CD14-positive monocyte (primary cell): ENCODE data around the gene CCDC93. TPM values are rescaled to one million over a fixed set of nuclear protein-coding genes. Genes with fewer than 3 reads are reported as not detected.
A peak's percentile ranks its signal among the peaks of the same experiment; 100 is the strongest.
"Not testable (repeated sequence)": the region's sequence is repeated elsewhere in the genome, so short reads cannot be mapped to it uniquely, and the experiment has no call there.

Source experiments
- DNase-seq, 3 donors: peaks; one replicate each; pipeline ENCODE4 v3.0.0-alpha.2; 2011 to 2022
- H2AFZ ChIP-seq: 2 replicates; pipeline ENCODE4 v1.6.0; 2012; ENCODE audit warnings: mild to moderate bottlenecking, low read depth, low read length, inconsistent platforms; ENCODE audit not compliant: insufficient read depth, poor library complexity, severe bottlenecking
- H3K27ac ChIP-seq, 2 donors: 1 replicate in 1 of 2; 2 replicates in 1 of 2; pipeline ENCODE4 v1.5.1; 2012 to 2013; ENCODE audit warnings: low read length in 2 of 2, control low read depth in 1 of 2, inconsistent platforms in 1 of 2, low read depth in 1 of 2, mild to moderate bottlenecking in 1 of 2
- H3K27me3 ChIP-seq, 2 donors: one replicate each; pipeline versions ENCODE4 v1.6.0 to v1.6.1; 2011 to 2013; ENCODE audit warnings: low read length in 2 of 2; ENCODE audit not compliant: control insufficient read depth in 2 of 2, insufficient read depth in 2 of 2
- H3K36me3 ChIP-seq, 2 donors: replicated peaks in 1 of 2; 1 replicate in 1 of 2; 2 replicates in 1 of 2; pipeline versions ENCODE4 v1.5.1 to v1.6.1; 2012 to 2013; ENCODE audit warnings: low read length in 2 of 2, control low read depth in 1 of 2, inconsistent platforms in 1 of 2, mild to moderate bottlenecking in 1 of 2; ENCODE audit not compliant: insufficient read depth in 2 of 2, control insufficient read depth in 1 of 2
- H3K4me1 ChIP-seq, 2 donors: 1 replicate in 1 of 2; 2 replicates in 1 of 2; pipeline versions ENCODE4 v1.5.1 to v1.6.1; 2012 to 2013; ENCODE audit warnings: low read length in 2 of 2, control low read depth in 1 of 2, inconsistent platforms in 1 of 2, mild to moderate bottlenecking in 1 of 2, moderate library complexity in 1 of 2; ENCODE audit not compliant: insufficient read depth in 2 of 2, control insufficient read depth in 1 of 2
- H3K4me2 ChIP-seq: replicated peaks from 2 replicates; pipeline ENCODE3; 2012; ENCODE audit warnings: low read length, moderate library complexity, mild to moderate bottlenecking; ENCODE audit not compliant: poor library complexity, severe bottlenecking; ENCODE audit errors: extremely low read depth
- H3K4me3 ChIP-seq, 3 experiments: fragments of 200-600 bp in 1 of 3; sonication (generic) in 1 of 3; replicated peaks in 1 of 3; 1 replicate in 2 of 3; 2 replicates in 1 of 3; pipeline ENCODE4 v1.5.1; 2011 to 2013; ENCODE audit warnings: low read length in 3 of 3, mild to moderate bottlenecking in 3 of 3, control low read depth in 2 of 3, low read depth in 2 of 3, inconsistent platforms in 1 of 3, moderate library complexity in 1 of 3
- H3K79me2 ChIP-seq: 2 replicates; pipeline ENCODE4 v1.6.0; 2012; ENCODE audit warnings: mild to moderate bottlenecking, control low read depth, inconsistent platforms, low read length, moderate library complexity; ENCODE audit not compliant: insufficient read depth
- H3K9ac ChIP-seq: 2 replicates; pipeline ENCODE4 v1.6.0; 2017; ENCODE audit warnings: low read length, mild to moderate bottlenecking; ENCODE audit not compliant: insufficient read depth, poor library complexity, severe bottlenecking
- H3K9me3 ChIP-seq, 2 donors: replicated peaks in 1 of 2; 1 replicate in 1 of 2; 2 replicates in 1 of 2; pipeline versions ENCODE4 v1.5.1 to v1.6.1; 2012 to 2013; ENCODE audit warnings: low read length in 2 of 2, control low read depth in 1 of 2; ENCODE audit not compliant: control insufficient read depth in 1 of 2, insufficient read depth in 1 of 2
- H4K20me1 ChIP-seq: 2 replicates; pipeline ENCODE4 v1.6.0; 2012; ENCODE audit warnings: mild to moderate bottlenecking, low read length, control low read depth, moderate library complexity; ENCODE audit not compliant: insufficient read depth
- H3K27ac Mint-ChIP-seq, 7 donors: one replicate each; pipeline ENCODE4 v1.8.0; 2020; ENCODE audit warnings: mild to moderate bottlenecking in 7 of 7, mixed read lengths in 7 of 7, moderate library complexity in 6 of 7, inconsistent platforms in 2 of 7
- H3K27me3 Mint-ChIP-seq, 3 donors: one replicate each; pipeline ENCODE4 v1.8.0; 2021 to 2022; ENCODE audit warnings: low read depth in 3 of 3, mild to moderate bottlenecking in 3 of 3, mixed read lengths in 3 of 3, moderate library complexity in 3 of 3, inconsistent platforms in 1 of 3
- H3K36me3 Mint-ChIP-seq, 2 donors: one replicate each; pipeline ENCODE4 v1.8.0; 2020; ENCODE audit warnings: mixed read lengths in 2 of 2, inconsistent platforms in 1 of 2, mild to moderate bottlenecking in 1 of 2
- H3K4me1 Mint-ChIP-seq: one replicate; pipeline ENCODE4 v1.8.0; 2020; ENCODE audit warnings: mild to moderate bottlenecking, mixed read lengths
- H3K4me3 Mint-ChIP-seq, 2 donors: one replicate each; pipeline ENCODE4 v1.8.0; 2020; ENCODE audit warnings: mild to moderate bottlenecking in 2 of 2, mixed read lengths in 2 of 2, moderate library complexity in 1 of 2
- H3K9me3 Mint-ChIP-seq, 7 donors: one replicate each; pipeline ENCODE4 v1.8.0; 2020 to 2022; ENCODE audit warnings: mixed read lengths in 7 of 7, mild to moderate bottlenecking in 6 of 7, moderate library complexity in 6 of 7, inconsistent platforms in 2 of 7
- WGBS: methylation state at CpG from one replicate; pipeline ENCODE4 v1.1.5; 2013; ENCODE audit warnings: missing lambda C conversion rate; ENCODE audit not compliant: insufficient coverage; 5-methylcytosine and 5-hydroxymethylcytosine counted together
- intact Hi-C, 2 donors: fragments of 100-400 bp; cut with micrococcal nuclease; formaldehyde crosslinking; loops; one replicate each; pipeline versions ENCODE4 v1.15.0 to v1.15.1; 2023
- polyA plus RNA-seq, 3 donors: library from polyadenylated mRNA; depleted of rRNA in 1 of 3; unstranded in 2 of 3; stranded (reverse) in 1 of 3; fragments of 300-500 nt in 2 of 3; fragments of >200 nt in 1 of 3; fragmentation: Illumina TruSeq in 2 of 3; gene quantifications; 1 replicate in 2 of 3; 2 replicates in 1 of 3; pipeline ENCODE4 v1.2.3, GENCODE V29; 2012 to 2021
- TF ChIP-seq, protein P1 (sequence below): fragments of 200-600 bp; IDR thresholded peaks from one replicate; pipeline ENCODE4 v1.8.0; 2022; ENCODE audit warnings: antibody characterized with exemption, mild to moderate bottlenecking

Gene CCDC93
- polyA plus RNA-seq, 3 donors, result 2.5 to 20.7 (median 5.8) TPM

DNA sequence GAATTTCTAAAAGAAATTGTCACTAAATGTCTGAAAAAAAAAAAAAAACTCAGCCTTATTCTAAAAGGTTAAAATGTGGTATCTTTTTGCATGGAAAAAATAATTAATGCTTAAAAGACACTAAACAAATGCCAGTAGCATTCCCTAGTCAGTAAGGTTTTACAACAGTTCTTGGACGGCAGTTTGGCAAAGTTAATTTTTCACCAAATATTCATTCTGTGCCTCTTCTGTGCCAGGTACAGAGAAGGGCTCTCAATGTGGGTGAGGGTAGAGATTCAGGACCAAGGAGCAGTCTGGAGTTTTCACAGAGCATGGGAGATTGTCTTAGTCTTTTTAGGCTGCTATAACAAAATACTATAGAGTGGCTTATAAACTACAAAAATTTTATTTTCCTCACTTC lies 6.0 kb upstream of the CCDC93 start:
- Histone ChIP-seq H3K4me3 (no peak overlapping the region), H3K9me3 (no peaks in the 10 kb centered on the region), H3K79me2 (peaks cover 1% of the 10 kb centered on the region), H3K4me1 (peaks cover 24 to 33% of the 10 kb centered on the region in 2 donors), H3K4me2 (no peak overlapping the region), H3K9ac (no peak overlapping the region), H3K27me3 (no peaks in the 10 kb centered on the region), H2AFZ (no peak overlapping the region), H3K27ac (no peak overlapping the region), H3K36me3 (no peaks in the 10 kb centered on the region), H4K20me1 (no peaks in the 10 kb centered on the region)
- no CpG with 5 or more reads among the region's 1 CpG for WGBS
- peak overlapping the region in 1 of 7 donors; percentile 3 for H3K27ac Mint-ChIP-seq
- H3K4me3 Mint-ChIP-seq, result no peak overlapping the region
- peaks cover 33% of the 10 kb centered on the region for H3K4me1 Mint-ChIP-seq
- no peak for DNase-seq
- intact Hi-C loops, result loop anchor here (5.0 to 10.0 kb wide), 3 partner anchors 32 to 65 kb away; partner anchors contain the start of gene INSIG2 (in 1 of the 2)
- H3K36me3 Mint-ChIP-seq, result peaks cover 0 to 5% of the 10 kb centered on the region in 2 donors
- TF ChIP-seq, protein P1, sequence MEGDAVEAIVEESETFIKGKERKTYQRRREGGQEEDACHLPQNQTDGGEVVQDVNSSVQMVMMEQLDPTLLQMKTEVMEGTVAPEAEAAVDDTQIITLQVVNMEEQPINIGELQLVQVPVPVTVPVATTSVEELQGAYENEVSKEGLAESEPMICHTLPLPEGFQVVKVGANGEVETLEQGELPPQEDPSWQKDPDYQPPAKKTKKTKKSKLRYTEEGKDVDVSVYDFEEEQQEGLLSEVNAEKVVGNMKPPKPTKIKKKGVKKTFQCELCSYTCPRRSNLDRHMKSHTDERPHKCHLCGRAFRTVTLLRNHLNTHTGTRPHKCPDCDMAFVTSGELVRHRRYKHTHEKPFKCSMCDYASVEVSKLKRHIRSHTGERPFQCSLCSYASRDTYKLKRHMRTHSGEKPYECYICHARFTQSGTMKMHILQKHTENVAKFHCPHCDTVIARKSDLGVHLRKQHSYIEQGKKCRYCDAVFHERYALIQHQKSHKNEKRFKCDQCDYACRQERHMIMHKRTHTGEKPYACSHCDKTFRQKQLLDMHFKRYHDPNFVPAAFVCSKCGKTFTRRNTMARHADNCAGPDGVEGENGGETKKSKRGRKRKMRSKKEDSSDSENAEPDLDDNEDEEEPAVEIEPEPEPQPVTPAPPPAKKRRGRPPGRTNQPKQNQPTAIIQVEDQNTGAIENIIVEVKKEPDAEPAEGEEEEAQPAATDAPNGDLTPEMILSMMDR, result no peak
- H3K9me3 Mint-ChIP-seq, result peaks cover 2 to 13% (median 9%) of the 10 kb centered on the region in 7 donors
- H3K27me3 Mint-ChIP-seq, result peaks cover 4 to 12% (median 6%) of the 10 kb centered on the region in 3 donors

DNA sequence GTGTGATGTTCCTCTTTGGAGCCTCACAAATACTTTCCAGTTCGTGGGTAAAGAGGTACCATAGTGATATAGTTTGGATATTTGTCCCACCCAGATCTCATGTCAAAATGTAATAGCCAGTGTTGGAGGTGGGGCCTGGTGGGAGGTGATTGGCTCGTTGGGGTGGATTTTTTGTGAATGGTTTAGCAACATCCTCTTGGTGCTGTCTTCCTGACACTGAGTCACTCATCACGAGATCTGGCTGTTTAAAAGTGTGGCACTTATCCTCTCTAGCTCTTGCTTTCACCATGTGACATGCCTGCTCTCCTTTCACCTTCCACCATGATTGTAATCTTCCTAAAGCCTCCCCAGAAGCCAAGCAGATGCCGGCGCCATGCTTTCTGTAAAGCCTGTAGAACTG lies 3.0 kb upstream of the CCDC93 start:
- TF ChIP-seq, protein P1, result no peak
- no peak overlapping the region for H3K4me3 ChIP-seq
- peaks cover 27% of the 10 kb centered on the region for H3K79me2 ChIP-seq
- peaks cover 16% of the 10 kb centered on the region for H4K20me1 ChIP-seq
- H2AFZ ChIP-seq, result peak overlapping the region; percentile 2
- H3K9ac ChIP-seq, result peak overlapping the region; percentile 45
- Mint-ChIP-seq H3K4me1 (peaks cover 51% of the 10 kb centered on the region), H3K9me3 (peaks cover 2 to 13% (median 9%) of the 10 kb centered on the region in 7 donors), H3K27me3 (peaks cover 0 to 7% (median 0%) of the 10 kb centered on the region in 3 donors), H3K4me3 (peak overlapping the region; percentile 13 to 35), H3K27ac (peak overlapping the region; percentile 92 to 97 (median 96)), H3K36me3 (peaks cover 0 to 5% of the 10 kb centered on the region in 2 donors)
- DNase-seq, result peak; percentile 88 to 96 (median 94)
- peaks cover 42 to 52% of the 10 kb centered on the region in 2 donors for H3K4me1 ChIP-seq
- WGBS, result 20% methylated on average over 1 of the region's 5 CpGs
- peak overlapping the region; percentile 8 for H3K4me2 ChIP-seq
- no peaks in the 10 kb centered on the region for H3K27me3 ChIP-seq
- intact Hi-C loops, result loop anchor here in 1 of 2 donors (5.0 kb wide), 1 partner anchor 35 kb away; no protein-coding TSS in a partner anchor
- H3K9me3 ChIP-seq, result no peaks in the 10 kb centered on the region
- H3K27ac ChIP-seq, result peak overlapping the region; percentile 78 to 84
- no peaks in the 10 kb centered on the region for H3K36me3 ChIP-seq

DNA sequence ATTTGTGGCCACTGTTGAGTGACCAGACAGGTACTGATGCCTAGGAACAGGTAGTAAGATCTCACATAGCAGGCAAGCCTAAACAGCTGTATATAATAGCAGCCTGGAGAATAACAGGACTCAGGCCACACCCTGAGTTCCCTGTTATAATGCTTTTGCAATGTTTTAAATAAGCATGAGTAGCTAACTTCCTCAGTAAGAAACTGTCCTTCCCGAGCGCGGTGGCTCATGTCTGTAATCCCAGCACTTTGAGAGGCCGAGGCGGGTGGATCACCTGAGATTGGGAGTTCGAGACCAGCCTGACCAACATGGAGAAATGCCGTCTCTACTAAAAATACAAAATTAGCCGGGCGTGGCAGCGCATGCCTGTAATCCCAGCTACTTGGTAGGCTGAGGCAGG lies 1.9 kb upstream of the CCDC93 start:
- H3K27ac ChIP-seq, result peak overlapping the region; percentile 78 to 84
- H3K4me3 ChIP-seq, result peak overlapping the region in 1 of 3 experiments; percentile 54
- WGBS, result 39% methylated on average over 8 of the region's 10 CpGs
- peaks cover 38% of the 10 kb centered on the region for H3K79me2 ChIP-seq
- not testable (repeated sequence) for H3K36me3 Mint-ChIP-seq, H3K27me3 Mint-ChIP-seq, H3K36me3 ChIP-seq, H3K9me3 ChIP-seq, H3K27me3 ChIP-seq, H3K9ac ChIP-seq, H2AFZ ChIP-seq
- peaks cover 2 to 13% (median 9%) of the 10 kb centered on the region in 7 donors for H3K9me3 Mint-ChIP-seq
- peaks cover 28% of the 10 kb centered on the region for H4K20me1 ChIP-seq
- H3K4me1 Mint-ChIP-seq, result peaks cover 55% of the 10 kb centered on the region
- peaks cover 49 to 62% of the 10 kb centered on the region in 2 donors for H3K4me1 ChIP-seq
- DNase-seq, result peak; percentile 59 to 84 (median 76)
- H3K4me2 ChIP-seq, result peak overlapping the region; percentile 90
- intact Hi-C loops, result loop anchor here (2.0 to 5.0 kb wide), 2 partner anchors 37 kb away; no protein-coding TSS in a partner anchor
- peak overlapping the region; percentile 43 to 65 for H3K4me3 Mint-ChIP-seq
- H3K27ac Mint-ChIP-seq, result peak overlapping the region; percentile 92 to 97 (median 96)
